Neutrophil (primary cell): ENCODE measurements around the gene CEP63.

Experiments used
- H3K27ac ChIP-seq: fragments of 200-600 bp; sonication (generic); 2 replicates; pipeline ENCODE4 v1.5.1; 2016; ENCODE audit warnings: mild to moderate bottlenecking, moderate library complexity
- H3K27me3 ChIP-seq: fragments of 200-600 bp; sonication (generic); 2 replicates; pipeline ENCODE4 v1.6.0; 2016; ENCODE audit warnings: mild to moderate bottlenecking
- H3K36me3 ChIP-seq: fragments of 200-600 bp; sonication (generic); 2 replicates; pipeline ENCODE4 v1.5.1; 2017
- H3K4me1 ChIP-seq, 2 experiments: fragments of 200-600 bp in 1 of 2; sonication (generic) in 1 of 2; 1 replicate in 1 of 2; 2 replicates in 1 of 2; pipeline versions ENCODE4 v1.5.1 to v1.6.1; 2013 to 2016; ENCODE audit warnings: low read depth in 1 of 2, low read length in 1 of 2, mild to moderate bottlenecking in 1 of 2, moderate library complexity in 1 of 2; ENCODE audit not compliant: control insufficient read depth in 1 of 2, insufficient read depth in 1 of 2
- H3K4me3 ChIP-seq, 2 experiments: fragments of 200-600 bp in 1 of 2; sonication (generic) in 1 of 2; 1 replicate in 1 of 2; 2 replicates in 1 of 2; pipeline ENCODE4 v1.5.1; 2013 to 2016; ENCODE audit warnings: low read depth in 1 of 2, low read length in 1 of 2, mild to moderate bottlenecking in 1 of 2, moderate library complexity in 1 of 2
- H3K9me3 ChIP-seq: fragments of 200-600 bp; sonication (generic); 2 replicates; pipeline ENCODE4 v1.5.1; 2016
- TF ChIP-seq, protein P1 (sequence below): fragments of 200-600 bp; sonication (generic); IDR thresholded peaks from 2 replicates; pipeline ENCODE4 v1.5.1; 2016; ENCODE audit warnings: antibody characterized with exemption

Gene CEP63

GRCh38 chr3:134495980-134496379 is 10.1 kb downstream of the CEP63 start:
- peak overlapping the region; percentile 4 for H3K27ac ChIP-seq
- TF ChIP-seq, protein P1, sequence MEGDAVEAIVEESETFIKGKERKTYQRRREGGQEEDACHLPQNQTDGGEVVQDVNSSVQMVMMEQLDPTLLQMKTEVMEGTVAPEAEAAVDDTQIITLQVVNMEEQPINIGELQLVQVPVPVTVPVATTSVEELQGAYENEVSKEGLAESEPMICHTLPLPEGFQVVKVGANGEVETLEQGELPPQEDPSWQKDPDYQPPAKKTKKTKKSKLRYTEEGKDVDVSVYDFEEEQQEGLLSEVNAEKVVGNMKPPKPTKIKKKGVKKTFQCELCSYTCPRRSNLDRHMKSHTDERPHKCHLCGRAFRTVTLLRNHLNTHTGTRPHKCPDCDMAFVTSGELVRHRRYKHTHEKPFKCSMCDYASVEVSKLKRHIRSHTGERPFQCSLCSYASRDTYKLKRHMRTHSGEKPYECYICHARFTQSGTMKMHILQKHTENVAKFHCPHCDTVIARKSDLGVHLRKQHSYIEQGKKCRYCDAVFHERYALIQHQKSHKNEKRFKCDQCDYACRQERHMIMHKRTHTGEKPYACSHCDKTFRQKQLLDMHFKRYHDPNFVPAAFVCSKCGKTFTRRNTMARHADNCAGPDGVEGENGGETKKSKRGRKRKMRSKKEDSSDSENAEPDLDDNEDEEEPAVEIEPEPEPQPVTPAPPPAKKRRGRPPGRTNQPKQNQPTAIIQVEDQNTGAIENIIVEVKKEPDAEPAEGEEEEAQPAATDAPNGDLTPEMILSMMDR: no peak

DNA sequence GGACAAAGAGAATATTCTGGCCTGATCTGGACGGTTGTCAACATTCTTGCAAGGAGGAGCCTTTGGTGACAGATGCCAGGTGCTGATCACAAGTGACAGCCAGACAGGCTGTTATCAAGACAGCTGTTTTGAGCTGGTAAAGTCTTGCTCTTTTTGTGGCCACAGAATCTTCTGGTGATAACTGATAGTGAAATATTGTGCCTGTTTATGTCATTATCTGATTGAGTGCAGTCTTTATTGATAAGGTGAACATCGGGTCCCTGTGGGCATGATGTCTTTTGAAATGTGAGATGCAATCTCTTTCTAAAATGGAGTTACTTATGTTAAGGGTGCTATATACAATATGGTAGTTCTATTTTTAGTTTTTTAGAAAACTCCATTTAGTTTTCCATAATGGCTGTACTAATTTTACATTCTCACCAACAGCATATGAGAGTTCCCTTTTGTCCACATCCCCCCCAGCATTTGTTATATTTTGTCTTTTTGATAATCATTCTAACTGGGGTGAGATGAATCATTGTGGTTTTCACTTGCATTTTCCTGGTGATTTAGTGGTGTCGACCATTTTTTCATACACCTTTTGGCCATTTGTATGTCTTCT is 10.7 kb downstream of the CEP63 start:
- Histone ChIP-seq H3K27me3 (no peaks in the 10 kb centered on the region), H3K27ac (peak overlapping the region; percentile 4), H3K36me3 (peaks cover 14% of the 10 kb centered on the region), H3K9me3 (no peaks in the 10 kb centered on the region), H3K4me1 (peaks cover 16 to 17% of the 10 kb centered on the region in 2 experiments), H3K4me3 (no peak overlapping the region)
- TF ChIP-seq, protein P1: no peak

More at GRCh38 chr3:134495980-134496379, 10.1 kb downstream of the CEP63 start:
- Histone ChIP-seq H3K4me1 (peaks cover 16 to 19% of the 10 kb centered on the region in 2 experiments), H3K9me3 (no peaks in the 10 kb centered on the region), H3K36me3 (peaks cover 14% of the 10 kb centered on the region), H3K4me3 (no peak overlapping the region), H3K27me3 (no peaks in the 10 kb centered on the region)

DNA sequence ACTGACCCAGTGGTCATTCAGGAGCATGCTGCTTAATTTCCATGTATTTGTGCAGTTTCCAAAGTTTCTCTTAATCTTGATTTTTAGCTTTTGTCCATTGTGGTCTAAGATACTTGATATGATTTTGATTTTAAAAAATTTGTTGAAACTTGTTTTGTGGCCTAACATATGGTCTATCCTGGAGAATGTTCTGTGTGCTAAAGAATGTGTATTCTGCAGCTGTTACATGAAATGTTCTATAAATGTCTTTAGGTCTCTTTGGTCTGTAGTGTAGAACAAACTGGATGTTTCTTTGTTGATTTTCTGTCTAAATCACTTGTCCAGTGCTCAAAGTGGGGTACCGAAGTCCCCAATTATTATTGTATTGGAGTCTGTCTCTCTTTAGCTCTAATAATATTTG is 17.4 kb downstream of the CEP63 start:
- Histone ChIP-seq H3K27me3 (no peaks in the 10 kb centered on the region), H3K4me1 (peaks cover 0 to 5% of the 10 kb centered on the region in 2 experiments), H3K27ac (no peak overlapping the region), H3K9me3 (no peaks in the 10 kb centered on the region), H3K36me3 (peaks cover 11% of the 10 kb centered on the region), H3K4me3 (no peak overlapping the region)
- TF ChIP-seq, protein P1: no peak

GRCh38 chr3:134504132-134504531 is 18.3 kb downstream of the CEP63 start:
- Histone ChIP-seq H3K27me3 (no peaks in the 10 kb centered on the region), H3K4me1 (peaks cover 0 to 5% of the 10 kb centered on the region in 2 experiments), H3K36me3 (peaks cover 15% of the 10 kb centered on the region), H3K9me3 (no peaks in the 10 kb centered on the region), H3K4me3 (no peak overlapping the region), H3K27ac (no peak overlapping the region)
- TF ChIP-seq, protein P1: no peak

DNA sequence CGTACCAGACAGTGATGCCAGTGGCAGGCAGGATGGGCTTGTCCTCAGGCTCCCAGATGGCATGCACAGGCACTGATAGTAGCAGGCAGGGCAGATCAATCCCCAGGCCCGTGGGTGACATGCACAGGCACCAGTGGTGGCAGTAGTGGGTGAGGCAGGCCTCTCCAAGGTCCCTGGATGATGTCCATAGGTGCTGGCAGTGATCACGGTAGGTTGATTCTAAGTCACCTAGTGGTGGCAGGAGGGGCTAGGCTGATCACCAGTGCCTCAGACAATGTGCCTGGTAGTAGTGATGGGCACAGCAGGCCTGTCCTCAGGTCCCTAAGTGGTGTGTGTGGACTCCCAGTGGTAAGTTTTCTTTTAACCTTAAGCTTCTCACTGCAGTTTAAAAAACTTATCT is 19.6 kb downstream of the CEP63 start:
- Histone ChIP-seq H3K4me1 (peaks cover 1 to 8% of the 10 kb centered on the region in 2 experiments), H3K36me3 (peaks cover 20% of the 10 kb centered on the region), H3K9me3 (no peaks in the 10 kb centered on the region), H3K4me3 (no peak overlapping the region), H3K27me3 (no peaks in the 10 kb centered on the region), H3K27ac (peak overlapping the region; percentile 47)
- TF ChIP-seq, protein P1: no peak
